Measurements from ENCODE around the gene EXD3. TPM values are rescaled to one million over a fixed set of nuclear protein-coding genes. Genes with fewer than 3 reads are reported as not detected.

The EXD3 gene
- total and polyA plus RNA-seq, 8 donors: 8.1 to 57.3 (median 13.6) TPM

DNA sequence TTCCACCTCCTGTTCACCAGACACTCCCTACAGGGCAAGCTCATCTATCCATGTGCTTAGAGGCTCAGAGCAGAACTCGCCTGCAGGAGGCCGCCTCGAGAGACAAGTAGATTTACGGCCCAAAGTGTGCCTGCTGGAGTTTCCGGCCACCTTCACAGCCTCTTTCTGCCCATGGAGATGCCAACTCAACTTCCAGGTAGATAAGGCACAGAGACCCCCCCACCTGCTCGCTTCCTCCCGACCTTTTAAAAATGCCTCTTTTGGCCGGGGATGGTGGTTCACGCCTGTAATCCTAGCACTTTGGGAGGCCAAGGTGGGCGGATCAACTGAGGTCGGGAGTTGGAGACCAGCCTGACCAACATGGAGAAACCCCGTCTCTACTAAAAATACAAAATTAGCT, 46.6 kb downstream of the EXD3 start:
- no peak for ATAC-seq
- FAIRE-seq: no peak
- Histone ChIP-seq H3K4me1 (no peaks in the 10 kb centered on the region), H3K36me3 (no peaks in the 10 kb centered on the region), H3K27me3 (no peaks in the 10 kb centered on the region), H3K4me3 (no peak overlapping the region), H3K27ac (no peak overlapping the region), H3K9me3 (no peaks in the 10 kb centered on the region)
- intact Hi-C loops (cut with DNase I): no loop called here
- peak in 1 of 6 donors; percentile 30 for DNase-seq
- no peak for TF ChIP-seq CTCF (IDR thresholded peaks at IDR 0.05)
- 96 to 97% methylated on average over 12 of the region's 12 CpGs for WGBS, 2 donors

- Histone ChIP-seq H3K4me1 (no peaks in the 10 kb centered on the region), H3K36me3 (no peaks in the 10 kb centered on the region), H3K27ac (no peak overlapping the region), H3K4me3 (no peak overlapping the region), H3K9me3 (no peaks in the 10 kb centered on the region), H3K27me3 (no peaks in the 10 kb centered on the region)
- ATAC-seq (no peak), FAIRE-seq (no peak), DNase-seq (no peak)
- TF ChIP-seq CTCF (IDR thresholded peaks at IDR 0.05): no peak
- intact Hi-C loops (cut with DNase I): no loop called here
- 98% methylated on average over 11 of the region's 11 CpGs for WGBS, 2 donors
Measured at GRCh38 chr9:137375321-137376058, 47.5 kb downstream of the EXD3 start.

DNA sequence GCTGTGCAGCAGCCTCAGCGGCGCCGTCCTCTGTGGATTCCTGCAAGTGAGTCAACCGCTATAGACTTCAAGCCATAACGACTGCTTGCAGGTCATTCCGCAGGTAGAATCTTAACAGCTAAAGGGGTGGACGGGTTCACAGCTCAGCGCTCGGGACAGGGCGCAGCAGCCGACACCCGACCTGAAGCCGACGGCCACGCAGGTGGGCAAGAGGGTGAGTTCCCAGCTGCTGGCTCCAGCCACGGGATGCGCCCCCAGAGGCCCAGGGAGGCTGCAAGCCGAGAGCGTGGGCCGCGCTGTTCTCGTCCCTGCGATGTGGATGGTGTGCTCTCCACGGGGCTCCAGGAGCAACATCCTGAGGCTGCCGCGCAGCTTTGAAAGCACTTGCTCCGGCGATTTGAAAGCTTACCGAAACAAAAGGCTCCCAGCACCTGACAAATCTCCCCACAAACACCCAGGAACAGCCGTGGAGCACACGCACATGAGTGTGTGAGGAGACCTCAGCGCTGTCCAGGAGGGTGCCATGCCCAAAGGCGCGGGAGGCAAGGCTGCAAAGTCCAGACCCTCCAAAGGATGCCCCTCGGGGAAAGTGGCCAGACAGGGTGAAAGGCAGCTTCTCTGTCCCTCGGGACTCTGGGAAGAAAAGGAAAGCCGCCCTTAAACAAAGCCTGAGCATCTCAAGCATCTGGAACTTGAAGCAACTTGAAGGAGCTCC, 48.7 kb downstream of the EXD3 start:
- TF ChIP-seq CTCF (IDR thresholded peaks at IDR 0.05): no peak
- H3K27ac ChIP-seq: no peak overlapping the region
- no peak for ATAC-seq
- 95 to 96% methylated on average over 37 of the region's 37 CpGs for WGBS, 2 donors
- H3K27me3 ChIP-seq: no peaks in the 10 kb centered on the region
- intact Hi-C loops (cut with DNase I): no loop called here
- no peaks in the 10 kb centered on the region for H3K9me3 ChIP-seq
- FAIRE-seq: no peak
- H3K4me1 ChIP-seq: no peaks in the 10 kb centered on the region
- no peaks in the 10 kb centered on the region for H3K36me3 ChIP-seq
- peak in 3 of 6 donors; percentile 8 to 41 (median 40) for DNase-seq
- H3K4me3 ChIP-seq: no peak overlapping the region

DNA sequence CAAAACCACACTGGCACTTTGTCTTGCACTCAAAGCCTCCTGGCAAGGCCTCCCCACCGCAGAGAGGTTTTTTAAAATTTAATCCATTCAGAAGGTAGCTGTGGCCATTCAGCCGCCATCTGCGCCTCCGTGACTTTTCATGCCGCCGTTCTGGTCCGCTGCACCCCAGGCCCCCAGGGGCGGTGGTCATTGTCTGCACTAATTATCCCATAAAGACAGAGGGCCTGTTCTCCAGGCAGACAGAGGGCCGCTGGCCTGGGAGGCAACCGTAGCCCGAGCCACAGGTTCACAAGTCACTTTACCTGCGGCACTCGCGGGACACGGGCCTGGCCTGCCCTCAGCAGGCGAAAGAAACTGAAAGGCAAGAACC, 49.4 kb downstream of the EXD3 start:
- FAIRE-seq (no peak), DNase-seq (peak in 3 of 6 donors; percentile 3 to 39 (median 38)), ATAC-seq (no peak)
- Histone ChIP-seq H3K4me3 (no peak overlapping the region), H3K9me3 (no peaks in the 10 kb centered on the region), H3K27ac (no peak overlapping the region), H3K4me1 (no peaks in the 10 kb centered on the region), H3K36me3 (no peaks in the 10 kb centered on the region), H3K27me3 (no peaks in the 10 kb centered on the region)
- no peak for TF ChIP-seq CTCF (IDR thresholded peaks at IDR 0.05)
- intact Hi-C loops (cut with DNase I): no loop called here
- 95% methylated on average over 16 of the region's 16 CpGs for WGBS, 2 donors
